Mesenchymal stem cell (in vitro differentiated cells and primary cell): ENCODE data around the gene RALGAPA2.
A peak's percentile ranks its signal among the peaks of the same experiment; 100 is the strongest.

Experiments used
- DNase-seq: peaks from one replicate; pipeline ENCODE4 v3.0.0-alpha.2; 2013
- H2AFZ ChIP-seq: one replicate; pipeline ENCODE4 v1.6.1; 2013; ENCODE audit warnings: low read depth, mild to moderate bottlenecking, control low read depth, inconsistent platforms, low read length, moderate library complexity
- H2AK5ac ChIP-seq: 2 replicates; pipeline ENCODE4 v1.6.1; 2013; ENCODE audit warnings: low read length, moderate library complexity, mild to moderate bottlenecking, inconsistent platforms; ENCODE audit not compliant: severe bottlenecking
- H2BK120ac ChIP-seq: one replicate; pipeline ENCODE4 v1.6.1; 2013; ENCODE audit warnings: low read depth, mild to moderate bottlenecking, inconsistent platforms, low read length, moderate library complexity
- H2BK12ac ChIP-seq, 2 experiments: one replicate each; pipeline ENCODE4 v1.6.1; 2013; ENCODE audit warnings: inconsistent platforms in 2 of 2, low read length in 2 of 2, mild to moderate bottlenecking in 2 of 2, moderate library complexity in 2 of 2, control low read depth in 1 of 2
- H2BK15ac ChIP-seq: one replicate; pipeline ENCODE4 v1.6.1; 2013; ENCODE audit warnings: mild to moderate bottlenecking, low read depth, inconsistent platforms; ENCODE audit not compliant: poor library complexity, severe bottlenecking
- H2BK5ac ChIP-seq: 2 replicates; pipeline ENCODE4 v1.6.1; 2013; ENCODE audit warnings: low read depth, mild to moderate bottlenecking, low read length, control low read depth, inconsistent platforms; ENCODE audit not compliant: poor library complexity, severe bottlenecking
- H3K14ac ChIP-seq, 2 experiments: one replicate each; pipeline ENCODE4 v1.6.1; 2013; ENCODE audit warnings: inconsistent platforms in 2 of 2, low read length in 2 of 2, control low read depth in 1 of 2, mild to moderate bottlenecking in 1 of 2, moderate library complexity in 1 of 2
- H3K18ac ChIP-seq, 2 experiments: one replicate each; pipeline ENCODE4 v1.6.1; 2013; ENCODE audit warnings: inconsistent platforms in 2 of 2, low read length in 2 of 2, control low read depth in 1 of 2, low read depth in 1 of 2, mild to moderate bottlenecking in 1 of 2
- H3K23ac ChIP-seq, 2 experiments: one replicate each; pipeline ENCODE4 v1.6.1; 2013; ENCODE audit warnings: inconsistent platforms in 2 of 2, low read length in 2 of 2, mild to moderate bottlenecking in 2 of 2, moderate library complexity in 2 of 2, control low read depth in 1 of 2
- H3K27ac ChIP-seq: 2 replicates; pipeline ENCODE4 v1.5.1; 2013; ENCODE audit warnings: mild to moderate bottlenecking, moderate library complexity, low read length, control low read depth, inconsistent platforms; ENCODE audit not compliant: poor library complexity, severe bottlenecking
- H3K27me3 ChIP-seq, 2 experiments: 2 replicates each; pipeline versions ENCODE4 v1.6.1 to v1.7.0; 2013; ENCODE audit warnings: low read length in 2 of 2, mild to moderate bottlenecking in 2 of 2, moderate library complexity in 2 of 2, control low read depth in 1 of 2, inconsistent platforms in 1 of 2; ENCODE audit not compliant: control insufficient read depth in 1 of 2, insufficient read depth in 1 of 2
- H3K36me3 ChIP-seq, 2 experiments: 2 replicates each; pipeline versions ENCODE4 v1.6.1 to v1.7.0; 2013; ENCODE audit warnings: low read length in 2 of 2, control low read depth in 1 of 2, inconsistent platforms in 1 of 2, low read depth in 1 of 2, mild to moderate bottlenecking in 1 of 2; ENCODE audit not compliant: insufficient read depth in 2 of 2, control insufficient read depth in 1 of 2
- H3K4ac ChIP-seq, 2 experiments: one replicate each; pipeline ENCODE4 v1.6.1; 2013; ENCODE audit warnings: inconsistent platforms in 2 of 2, low read length in 2 of 2, mild to moderate bottlenecking in 2 of 2, moderate library complexity in 2 of 2, control low read depth in 1 of 2, low read depth in 1 of 2
- H3K4me1 ChIP-seq: 2 replicates; pipeline ENCODE4 v1.6.1; 2013; ENCODE audit warnings: low read depth, low read length, control low read depth; ENCODE audit not compliant: control insufficient read depth, insufficient read depth
- H3K4me2 ChIP-seq: 2 replicates; pipeline ENCODE4 v1.6.1; 2013; ENCODE audit warnings: low read length, mild to moderate bottlenecking, inconsistent platforms; ENCODE audit not compliant: poor library complexity, severe bottlenecking
- H3K4me3 ChIP-seq, 2 experiments: 2 replicates each; pipeline versions ENCODE4 v1.5.1 to v1.7.0; 2013; ENCODE audit warnings: low read length in 2 of 2, mild to moderate bottlenecking in 2 of 2, control low read depth in 1 of 2, low read depth in 1 of 2; ENCODE audit not compliant: insufficient read depth in 1 of 2
- H3K79me1 ChIP-seq: replicated peaks from 2 replicates; pipeline ENCODE4 v1.6.1; 2013; ENCODE audit warnings: mild to moderate bottlenecking, control low read depth, low read length, inconsistent platforms; ENCODE audit not compliant: poor library complexity, severe bottlenecking
- H3K9ac ChIP-seq: 2 replicates; pipeline ENCODE4 v1.7.0; 2013; ENCODE audit warnings: mild to moderate bottlenecking, low read length, moderate library complexity
- H3K9me3 ChIP-seq: 2 replicates; pipeline ENCODE4 v1.7.0; 2013; ENCODE audit warnings: mild to moderate bottlenecking, low read length; ENCODE audit not compliant: control insufficient read depth
- H4K8ac ChIP-seq: one replicate; pipeline ENCODE4 v1.6.1; 2013; ENCODE audit warnings: inconsistent platforms, mild to moderate bottlenecking, low read length, moderate library complexity
- H4K91ac ChIP-seq: one replicate; pipeline ENCODE4 v1.6.1; 2013; ENCODE audit warnings: mild to moderate bottlenecking, low read length, inconsistent platforms
- WGBS: methylation state at CpG from one replicate; pipeline ENCODE4 v1.1.7; 2013; ENCODE audit warnings: mixed read lengths; 5-methylcytosine and 5-hydroxymethylcytosine counted together

The RALGAPA2 gene

DNA sequence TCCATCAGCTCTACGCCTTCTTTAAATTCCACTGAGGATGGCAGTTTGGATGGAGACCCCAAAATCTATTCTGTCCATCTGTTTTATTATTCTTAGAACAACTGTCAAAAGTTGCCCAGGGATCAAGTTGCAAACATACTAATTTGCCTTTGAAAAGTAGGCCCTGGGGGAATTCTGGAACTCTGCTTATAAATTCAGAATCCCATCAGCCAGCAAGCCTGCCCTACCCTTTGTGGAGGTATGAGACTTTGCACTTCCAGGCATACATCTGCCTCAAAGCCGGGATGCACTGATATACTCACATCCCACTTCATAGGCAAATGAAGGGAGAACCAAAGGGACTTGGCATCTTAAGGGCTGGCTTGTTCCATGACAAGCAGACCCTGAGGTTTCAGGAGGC lies 250.9 kb downstream of the RALGAPA2 start:
- peak overlapping the region in 1 of 2 experiments; percentile 17 for H3K23ac ChIP-seq
- H4K91ac ChIP-seq = no peak overlapping the region
- H3K14ac ChIP-seq = no peak overlapping the region
- no peak for DNase-seq
- H3K4me1 ChIP-seq = peaks cover 7% of the 10 kb centered on the region
- peak overlapping the region; percentile 24 to 59 for H2BK12ac ChIP-seq
- H4K8ac ChIP-seq = no peak overlapping the region
- H2BK120ac ChIP-seq = no peak overlapping the region
- no peak overlapping the region for H3K4me2 ChIP-seq
- H2BK15ac ChIP-seq = no peak overlapping the region
- H3K4ac ChIP-seq = peak overlapping the region in 1 of 2 experiments; percentile 53
- H3K36me3 ChIP-seq = no peaks in the 10 kb centered on the region
- no peak overlapping the region for H2AK5ac ChIP-seq
- no peaks in the 10 kb centered on the region for H3K27me3 ChIP-seq
- no peak overlapping the region for H3K27ac ChIP-seq
- 83% methylated on average over 2 of the region's 2 CpGs for WGBS
- peak overlapping the region in 1 of 2 experiments; percentile 55 for H3K18ac ChIP-seq
- H2BK5ac ChIP-seq = no peak overlapping the region
- no peak overlapping the region for H3K4me3 ChIP-seq
- H2AFZ ChIP-seq = no peak overlapping the region
- no peaks in the 10 kb centered on the region for H3K79me1 ChIP-seq
- H3K9ac ChIP-seq = no peak overlapping the region
- no peaks in the 10 kb centered on the region for H3K9me3 ChIP-seq

DNA sequence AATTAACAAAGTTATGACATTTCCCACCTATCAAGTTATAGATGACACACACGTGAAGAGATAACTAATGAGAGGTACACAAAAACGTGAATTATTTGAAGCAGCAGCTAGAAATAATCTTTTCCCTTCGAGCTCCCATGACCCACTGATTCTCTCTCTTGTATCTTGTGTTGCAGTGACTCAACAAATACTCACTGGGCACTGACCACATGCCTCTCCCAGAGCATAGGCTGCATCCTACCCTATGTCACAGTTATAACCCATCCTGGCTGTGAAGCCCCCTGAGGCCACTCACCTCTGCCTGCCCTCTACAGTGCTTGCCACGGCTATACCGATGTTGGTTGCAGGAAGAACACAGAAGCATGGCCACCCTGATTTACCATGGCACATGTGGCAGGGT lies 252.7 kb downstream of the RALGAPA2 start:
- Histone ChIP-seq H3K36me3 (peaks cover 0 to 3% of the 10 kb centered on the region in 2 experiments), H3K4me3 (no peak overlapping the region), H3K27me3 (no peaks in the 10 kb centered on the region), H3K4me2 (no peak overlapping the region), H3K9ac (no peak overlapping the region), H2BK12ac (no peak overlapping the region), H3K18ac (peak overlapping the region in 1 of 2 experiments; percentile 4), H3K9me3 (no peaks in the 10 kb centered on the region), H3K14ac (no peak overlapping the region), H2BK15ac (no peak overlapping the region), H3K4ac (peak overlapping the region in 1 of 2 experiments; percentile 27), H3K27ac (no peak overlapping the region), H2AFZ (no peak overlapping the region), H3K23ac (no peak overlapping the region), H2BK120ac (no peak overlapping the region), H3K79me1 (no peaks in the 10 kb centered on the region), H2AK5ac (no peak overlapping the region), H2BK5ac (no peak overlapping the region), H3K4me1 (peaks cover 4% of the 10 kb centered on the region), H4K8ac (no peak overlapping the region), H4K91ac (no peak overlapping the region)
- WGBS = 87% methylated on average over 5 of the region's 5 CpGs
- no peak for DNase-seq

DNA sequence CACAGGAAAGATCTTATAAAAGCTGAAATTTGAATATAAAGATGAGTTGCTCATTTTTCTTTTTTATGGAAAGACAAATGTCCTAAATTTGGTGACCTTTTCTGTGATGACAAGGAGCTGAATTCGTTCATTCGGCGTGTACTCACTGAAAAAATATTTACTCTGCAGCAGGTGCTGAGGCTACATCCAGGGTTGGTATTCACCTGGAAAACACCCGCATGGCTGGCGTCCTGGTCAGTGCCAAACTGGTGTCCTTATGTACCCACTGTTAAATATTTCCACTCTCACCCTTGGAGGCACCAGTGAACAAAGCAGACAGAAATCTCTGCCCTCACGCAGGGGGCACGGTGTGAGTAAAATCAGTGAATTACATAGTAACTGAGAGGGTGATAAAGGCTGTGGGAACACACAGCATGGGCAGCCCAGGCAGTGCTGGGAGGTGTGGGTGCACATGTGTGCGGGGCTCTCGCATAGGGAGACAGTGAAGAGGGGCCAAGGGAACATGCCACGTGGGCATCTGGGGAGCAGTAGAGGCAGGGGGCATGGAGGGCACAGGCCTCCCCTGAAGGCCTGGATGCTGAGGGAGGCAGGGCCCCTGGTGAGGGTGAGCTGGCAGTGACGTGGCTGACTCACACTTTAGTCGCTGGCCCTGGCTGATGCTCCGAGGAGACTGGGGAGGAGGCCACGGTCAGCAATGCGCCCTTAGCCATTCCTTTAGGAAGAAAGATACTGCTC lies 254.9 kb downstream of the RALGAPA2 start:
- H4K91ac ChIP-seq = peak overlapping the region; percentile 19
- no peak overlapping the region for H3K14ac ChIP-seq
- H3K9me3 ChIP-seq = no peaks in the 10 kb centered on the region
- H3K36me3 ChIP-seq = peaks cover 0 to 3% of the 10 kb centered on the region in 2 experiments
- no peak overlapping the region for H2BK5ac ChIP-seq
- H3K4ac ChIP-seq = peak overlapping the region; percentile 13 to 49
- no peak overlapping the region for H3K4me2 ChIP-seq
- no peak overlapping the region for H2AK5ac ChIP-seq
- H3K18ac ChIP-seq = peak overlapping the region in 1 of 2 experiments; percentile 34
- no peak overlapping the region for H2BK120ac ChIP-seq
- H2BK15ac ChIP-seq = no peak overlapping the region
- WGBS = 77% methylated on average over 15 of the region's 15 CpGs
- peak; percentile 26 for DNase-seq
- no peak overlapping the region for H3K27ac ChIP-seq
- H2BK12ac ChIP-seq = peak overlapping the region; percentile 1 to 59
- no peak overlapping the region for H3K23ac ChIP-seq
- no peak overlapping the region for H3K4me3 ChIP-seq
- H3K9ac ChIP-seq = no peak overlapping the region
- H3K27me3 ChIP-seq = no peaks in the 10 kb centered on the region
- H3K79me1 ChIP-seq = no peaks in the 10 kb centered on the region
- H3K4me1 ChIP-seq = peaks cover 5% of the 10 kb centered on the region
- no peak overlapping the region for H2AFZ ChIP-seq
- H4K8ac ChIP-seq = peak overlapping the region; percentile 66

DNA sequence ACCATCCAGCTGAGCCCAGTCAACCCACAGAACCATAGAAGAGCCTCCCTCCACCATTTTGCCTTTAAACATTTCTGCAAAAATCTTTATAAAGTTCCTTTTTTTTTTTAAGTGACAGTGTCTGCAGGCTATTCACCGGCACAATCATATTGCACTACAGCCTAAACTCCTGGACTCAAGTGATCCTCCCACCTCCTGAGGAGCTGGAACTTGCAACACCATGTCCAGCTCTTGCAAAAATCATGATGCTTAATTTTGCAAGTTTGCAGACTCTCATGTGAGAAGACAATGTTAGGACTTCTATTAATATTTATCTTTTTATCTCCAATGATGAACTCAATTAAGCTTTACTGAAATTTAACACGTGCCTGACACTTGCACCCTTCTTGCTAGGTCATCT lies 255.7 kb downstream of the RALGAPA2 start:
- no peak overlapping the region for H3K27ac ChIP-seq
- no peak overlapping the region for H3K4me2 ChIP-seq
- H2BK120ac ChIP-seq = no peak overlapping the region
- no peak overlapping the region for H2BK5ac ChIP-seq
- peak overlapping the region; percentile 3 for H4K91ac ChIP-seq
- WGBS = 100% methylated on average over 1 of the region's 2 CpGs
- no peak overlapping the region for H3K9ac ChIP-seq
- H3K14ac ChIP-seq = no peak overlapping the region
- H2BK15ac ChIP-seq = peak overlapping the region; percentile 3
- H2AK5ac ChIP-seq = no peak overlapping the region
- peaks cover 8% of the 10 kb centered on the region for H3K4me1 ChIP-seq
- H3K36me3 ChIP-seq = peaks cover 0 to 3% of the 10 kb centered on the region in 2 experiments
- H3K18ac ChIP-seq = no peak overlapping the region
- H3K9me3 ChIP-seq = no peaks in the 10 kb centered on the region
- no peak overlapping the region for H4K8ac ChIP-seq
- no peak overlapping the region for H3K4me3 ChIP-seq
- no peak overlapping the region for H3K4ac ChIP-seq
- no peak for DNase-seq
- H2BK12ac ChIP-seq = no peak overlapping the region
- no peaks in the 10 kb centered on the region for H3K79me1 ChIP-seq
- H2AFZ ChIP-seq = no peak overlapping the region
- H3K27me3 ChIP-seq = no peaks in the 10 kb centered on the region
- no peak overlapping the region for H3K23ac ChIP-seq
